Breast epithelium (tissue), 3 donors: ENCODE results near the gene CUL4A.

ENCODE experiments used
- POLR2A ChIP-seq: fragments of 450-650 bp; IDR thresholded peaks from one replicate; pipeline ENCODE4 v1.6.1; 2016; ENCODE audit warnings: antibody characterized with exemption, mild to moderate bottlenecking, moderate library complexity
- POLR2AphosphoS5 ChIP-seq, 3 donors: sonication (generic); formaldehyde crosslinking; IDR thresholded peaks; one replicate each; pipeline ENCODE4 v1.6.1; 2017; ENCODE audit warnings: antibody characterized with exemption in 3 of 3
- TF ChIP-seq, protein P1 (sequence below), 3 donors: fragments of 450-650 bp; IDR thresholded peaks; one replicate each; pipeline ENCODE4 v1.5.1; 2016 to 2017; ENCODE audit warnings: antibody characterized with exemption in 3 of 3, mild to moderate bottlenecking in 3 of 3, moderate library complexity in 3 of 3

DNA sequence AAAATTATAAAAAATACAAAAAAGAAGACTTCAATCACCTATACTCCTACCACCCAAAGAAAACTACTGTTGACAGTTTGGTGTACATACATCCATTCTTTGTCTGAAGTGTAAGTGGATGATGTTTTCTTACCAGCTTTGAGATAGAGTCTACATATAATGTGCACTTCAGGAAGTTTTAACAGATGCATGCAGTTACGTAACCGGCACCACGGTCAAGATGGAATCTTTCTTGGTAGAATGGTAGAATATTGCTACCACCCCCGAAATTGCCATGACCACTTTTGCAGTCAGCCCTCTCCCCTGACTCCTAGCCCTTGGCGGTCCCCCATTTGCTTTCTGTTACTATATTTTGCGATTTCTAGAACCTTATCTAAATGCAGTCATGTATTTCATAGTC is 1.4 kb downstream of the CUL4A start:
- TF ChIP-seq, protein P1, sequence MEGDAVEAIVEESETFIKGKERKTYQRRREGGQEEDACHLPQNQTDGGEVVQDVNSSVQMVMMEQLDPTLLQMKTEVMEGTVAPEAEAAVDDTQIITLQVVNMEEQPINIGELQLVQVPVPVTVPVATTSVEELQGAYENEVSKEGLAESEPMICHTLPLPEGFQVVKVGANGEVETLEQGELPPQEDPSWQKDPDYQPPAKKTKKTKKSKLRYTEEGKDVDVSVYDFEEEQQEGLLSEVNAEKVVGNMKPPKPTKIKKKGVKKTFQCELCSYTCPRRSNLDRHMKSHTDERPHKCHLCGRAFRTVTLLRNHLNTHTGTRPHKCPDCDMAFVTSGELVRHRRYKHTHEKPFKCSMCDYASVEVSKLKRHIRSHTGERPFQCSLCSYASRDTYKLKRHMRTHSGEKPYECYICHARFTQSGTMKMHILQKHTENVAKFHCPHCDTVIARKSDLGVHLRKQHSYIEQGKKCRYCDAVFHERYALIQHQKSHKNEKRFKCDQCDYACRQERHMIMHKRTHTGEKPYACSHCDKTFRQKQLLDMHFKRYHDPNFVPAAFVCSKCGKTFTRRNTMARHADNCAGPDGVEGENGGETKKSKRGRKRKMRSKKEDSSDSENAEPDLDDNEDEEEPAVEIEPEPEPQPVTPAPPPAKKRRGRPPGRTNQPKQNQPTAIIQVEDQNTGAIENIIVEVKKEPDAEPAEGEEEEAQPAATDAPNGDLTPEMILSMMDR (IDR thresholded peaks at IDR 0.05): no peak
- no peak for TF ChIP-seq POLR2AphosphoS5 (IDR thresholded peaks at IDR 0.05)
- TF ChIP-seq POLR2A: no peak
